Activated CD4-positive, CD25-positive, alpha-beta regulatory T cell (primary cell): Measurements from ENCODE around the gene TTPAL.

ENCODE experiments used
- DNase-seq, 4 experiments: peaks; one replicate each; lab custom pipeline; 2025; lab: John Stamatoyannopoulos, UW

TTPAL gene

DNA sequence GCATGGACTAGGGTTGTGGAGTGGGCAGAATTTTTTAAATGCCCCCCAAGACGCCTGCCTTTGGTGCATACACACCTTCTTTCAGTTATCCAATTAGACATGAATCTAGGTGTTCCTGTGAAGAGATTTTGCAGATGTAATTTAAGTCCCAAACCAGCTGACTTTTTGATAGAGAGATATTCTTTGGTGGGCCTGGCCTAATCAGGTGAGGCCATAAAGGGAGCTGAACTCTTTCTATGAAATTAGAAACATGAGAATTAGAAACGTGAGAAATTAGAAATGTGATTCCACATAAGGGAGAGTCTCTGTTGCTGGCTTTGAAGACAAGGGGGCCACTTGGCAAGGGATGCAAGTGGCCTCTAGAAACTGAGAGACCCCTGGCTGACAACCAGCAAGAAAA is 36.4 kb upstream of the TTPAL start:
- no peak for DNase-seq

DNA sequence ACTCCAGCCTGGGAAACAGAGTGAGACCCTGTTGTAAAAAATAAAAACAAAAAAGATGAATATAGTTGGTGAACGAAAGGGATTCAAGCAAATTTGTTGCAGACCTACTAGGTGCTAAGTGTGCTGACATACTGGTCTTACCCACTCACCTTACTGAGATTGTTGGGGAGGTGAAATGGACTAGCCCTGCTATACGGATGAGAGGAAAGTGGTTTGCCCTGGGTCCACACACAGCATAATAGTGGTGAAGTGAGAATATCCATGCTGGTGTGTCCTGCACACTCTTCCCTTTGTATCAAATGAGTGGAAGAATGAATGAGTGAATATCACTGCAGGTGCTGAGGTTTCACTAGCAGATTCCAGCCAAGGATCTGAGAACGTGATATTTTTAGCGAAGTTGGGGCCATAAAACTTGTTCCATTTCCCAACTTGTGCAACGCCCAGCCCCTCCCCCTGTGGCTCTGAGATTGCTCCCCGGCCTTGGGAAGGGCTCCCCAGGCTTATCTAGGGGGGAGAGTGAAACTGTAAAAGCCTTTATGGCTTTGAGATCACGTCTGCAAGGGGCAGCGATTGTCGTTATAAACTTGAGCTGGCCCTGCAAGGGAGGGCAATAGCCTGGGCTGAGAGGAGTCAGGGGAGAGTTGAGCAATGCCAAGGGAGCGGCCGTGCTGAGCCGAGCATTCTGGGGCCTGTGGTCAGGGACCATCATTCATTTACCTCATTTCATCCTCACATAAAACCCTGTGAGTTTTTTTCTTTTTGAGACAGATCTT is 33.2 kb upstream of the TTPAL start:
- no peak for DNase-seq

DNA sequence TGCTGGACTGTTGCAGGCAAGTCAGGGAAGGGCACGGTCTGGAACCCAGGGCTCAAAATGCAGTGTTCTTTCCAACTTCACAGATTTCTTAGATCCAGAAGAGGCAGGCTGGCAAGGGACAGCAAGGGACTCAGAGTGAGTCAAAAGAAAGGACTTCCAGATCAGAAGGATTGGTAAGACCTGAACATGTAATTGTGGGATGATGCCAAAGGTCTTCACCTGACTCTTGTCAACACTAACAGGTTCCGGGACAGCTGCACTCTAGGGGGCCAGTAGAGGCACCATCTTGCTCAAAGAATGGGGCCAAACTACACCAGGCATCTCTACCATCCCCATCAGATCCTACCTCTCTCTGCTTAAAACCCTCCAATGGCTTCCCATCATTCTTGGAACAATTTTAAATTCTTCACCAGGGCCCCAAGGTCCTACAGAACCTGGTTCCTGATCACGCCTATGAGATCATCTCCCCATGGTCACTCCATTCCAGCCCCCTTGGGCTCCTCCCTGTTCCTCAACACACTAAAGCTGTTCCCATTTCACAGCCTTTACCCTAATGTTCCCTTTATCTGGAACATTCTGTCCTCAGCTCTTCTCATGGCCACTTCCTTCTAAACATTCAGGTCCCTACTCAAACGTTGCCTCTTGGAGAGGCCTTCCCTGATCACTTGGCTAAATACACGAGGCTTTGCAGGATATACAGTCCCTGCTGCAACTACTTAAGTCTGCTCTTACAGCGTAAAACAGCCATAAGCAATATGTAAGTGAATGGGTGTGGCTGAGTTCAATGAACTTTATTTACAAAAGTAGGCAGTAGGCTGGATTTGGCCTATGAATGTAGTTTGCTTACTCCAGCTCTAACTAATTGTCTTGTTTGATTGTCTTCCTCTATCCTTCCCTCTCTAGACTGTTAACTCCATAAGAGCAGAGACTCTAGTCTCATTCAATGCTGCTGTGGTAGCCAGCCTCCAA is 29.6 kb upstream of the TTPAL start:
- no peak for DNase-seq

DNA sequence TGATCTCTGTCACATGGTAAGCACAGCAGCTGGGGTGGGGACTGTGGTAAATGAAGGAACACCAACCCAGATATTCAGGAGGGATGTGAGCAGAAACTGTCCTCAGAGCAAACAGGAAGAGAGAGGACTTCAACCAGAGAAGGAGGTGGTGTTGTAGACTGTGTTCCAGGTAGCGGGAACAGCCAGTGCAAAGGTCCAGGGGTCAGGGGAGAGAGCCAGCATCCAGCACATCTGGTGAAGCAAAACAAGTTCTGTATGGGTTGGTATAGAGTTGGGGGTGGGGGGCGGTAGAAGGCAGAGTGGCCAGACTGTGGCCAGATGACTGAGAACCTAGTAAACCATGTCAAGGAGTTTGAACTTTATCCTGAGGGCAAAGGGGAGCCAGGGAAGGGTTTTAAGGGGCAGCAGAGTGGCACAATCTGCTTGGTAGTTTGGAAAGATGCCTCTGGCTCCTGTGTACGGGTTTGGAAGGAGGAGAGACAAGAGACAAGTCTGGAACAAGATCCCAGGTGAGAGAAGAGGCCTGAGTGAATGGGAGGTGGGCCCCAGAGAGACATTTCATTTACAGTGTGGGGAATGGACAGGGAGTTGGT is 27.8 kb upstream of the TTPAL start:
- no peak for DNase-seq

DNA sequence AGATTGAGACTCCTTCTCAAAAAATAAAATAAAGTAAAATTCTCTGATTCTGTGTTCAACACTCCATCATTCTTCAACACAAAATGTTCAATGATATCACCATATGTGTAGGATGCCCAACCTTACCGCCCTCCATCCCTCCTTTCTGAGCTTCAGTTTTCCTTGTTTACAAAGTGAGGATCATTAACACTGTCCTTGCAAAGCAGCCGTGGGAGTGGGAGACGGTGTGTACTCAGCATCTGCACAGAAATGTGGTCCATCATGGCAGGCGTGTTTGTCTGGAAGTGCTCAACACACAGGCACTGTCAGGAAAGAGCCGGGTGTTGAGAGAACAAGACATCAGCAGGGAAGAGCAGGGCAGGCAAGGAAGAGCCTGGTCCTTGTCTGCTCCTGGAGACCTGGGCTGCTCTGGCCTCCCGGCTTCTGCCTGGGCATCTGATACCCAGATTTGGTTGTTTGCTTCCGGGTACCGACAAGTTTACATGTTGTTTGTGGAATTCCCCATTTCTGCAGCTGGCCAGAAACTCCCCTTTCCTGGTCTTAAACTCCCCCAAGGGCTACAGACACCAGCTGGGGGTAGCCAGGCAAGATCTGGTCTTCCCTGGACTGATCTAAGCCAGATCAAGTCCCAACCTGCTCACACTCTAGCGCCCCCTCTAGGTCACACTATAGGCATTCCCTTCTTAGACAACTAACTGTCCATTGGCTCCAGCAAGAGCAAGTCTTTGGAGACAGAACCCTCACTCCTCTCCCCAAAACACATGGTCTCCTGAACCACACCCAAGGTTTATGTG is 26.7 kb upstream of the TTPAL start:
- no peak for DNase-seq

DNA sequence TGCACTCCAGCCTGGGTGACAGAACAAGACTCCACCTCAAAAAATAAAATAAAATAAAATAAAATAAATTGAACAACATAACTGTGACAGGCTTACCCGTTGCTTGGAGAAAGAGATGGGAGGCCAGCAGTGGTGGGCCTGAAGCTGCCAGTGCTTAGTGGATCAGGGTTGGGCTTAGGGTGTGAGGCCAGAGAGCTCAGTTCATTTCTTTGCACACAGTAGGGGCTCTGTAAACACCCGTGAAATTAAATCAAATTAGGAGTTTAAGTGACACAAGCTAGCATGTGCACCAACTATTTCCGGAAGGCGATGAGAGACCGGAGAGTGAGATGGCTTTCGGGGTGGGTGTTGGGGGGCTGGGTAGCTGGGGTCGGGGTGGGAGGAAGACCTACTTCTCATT is 25.8 kb upstream of the TTPAL start:
- no peak for DNase-seq

DNA sequence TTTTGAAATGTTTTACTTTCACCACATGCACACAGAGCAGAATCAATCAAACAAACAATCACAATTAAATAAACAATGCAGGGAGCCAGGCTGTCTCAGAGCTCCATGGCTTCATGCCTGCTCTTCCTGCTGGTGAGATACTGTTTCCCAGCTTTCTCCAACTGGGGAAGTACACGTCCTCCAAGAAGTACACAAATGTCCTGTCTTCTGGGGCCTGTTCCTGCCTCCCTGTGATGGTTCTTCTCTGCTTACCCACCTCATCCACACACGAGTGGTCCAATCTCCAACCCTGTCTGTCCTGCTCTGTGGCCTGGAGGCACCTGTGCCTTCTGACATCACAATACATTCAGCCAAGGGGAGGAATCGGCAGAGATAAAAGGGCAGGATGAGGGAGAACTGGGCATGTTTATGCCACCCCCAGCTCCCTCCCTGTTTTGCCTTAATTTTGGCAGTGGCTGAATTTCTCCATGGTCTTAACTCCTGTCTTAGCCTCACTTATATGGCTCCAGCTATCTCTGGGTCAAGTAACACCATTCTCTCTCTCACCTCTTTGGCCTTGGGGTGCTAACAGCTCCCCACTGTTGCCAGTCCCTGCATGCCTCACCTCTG is 25.3 kb upstream of the TTPAL start:
- DNase-seq = no peak

DNA sequence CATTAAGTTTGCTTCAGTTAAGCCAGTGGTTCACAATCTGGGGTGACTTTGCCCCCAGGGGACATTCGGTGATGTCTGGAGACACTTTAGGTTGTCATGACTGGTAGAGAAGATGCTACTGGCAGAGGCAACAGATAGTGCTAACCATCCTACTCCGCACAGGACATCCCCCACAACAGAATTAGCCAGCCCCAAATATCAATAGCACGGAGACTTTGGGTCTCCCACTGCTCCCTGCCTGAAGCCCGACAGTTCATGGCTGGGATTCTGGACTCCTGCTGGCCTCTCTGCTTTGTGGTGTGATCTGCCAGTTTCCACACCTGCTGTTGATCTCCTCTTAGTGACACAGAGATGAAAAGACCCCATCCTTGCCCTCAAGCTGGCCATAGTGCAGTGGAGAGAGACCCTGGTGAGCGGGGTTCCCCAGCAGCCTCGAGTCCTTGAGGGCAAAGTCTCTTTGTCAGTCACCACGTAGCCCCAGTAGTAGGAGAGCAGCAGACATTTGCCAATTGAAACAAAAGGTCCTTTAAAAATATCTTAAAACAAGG is 24.7 kb upstream of the TTPAL start:
- no peak for DNase-seq

DNA sequence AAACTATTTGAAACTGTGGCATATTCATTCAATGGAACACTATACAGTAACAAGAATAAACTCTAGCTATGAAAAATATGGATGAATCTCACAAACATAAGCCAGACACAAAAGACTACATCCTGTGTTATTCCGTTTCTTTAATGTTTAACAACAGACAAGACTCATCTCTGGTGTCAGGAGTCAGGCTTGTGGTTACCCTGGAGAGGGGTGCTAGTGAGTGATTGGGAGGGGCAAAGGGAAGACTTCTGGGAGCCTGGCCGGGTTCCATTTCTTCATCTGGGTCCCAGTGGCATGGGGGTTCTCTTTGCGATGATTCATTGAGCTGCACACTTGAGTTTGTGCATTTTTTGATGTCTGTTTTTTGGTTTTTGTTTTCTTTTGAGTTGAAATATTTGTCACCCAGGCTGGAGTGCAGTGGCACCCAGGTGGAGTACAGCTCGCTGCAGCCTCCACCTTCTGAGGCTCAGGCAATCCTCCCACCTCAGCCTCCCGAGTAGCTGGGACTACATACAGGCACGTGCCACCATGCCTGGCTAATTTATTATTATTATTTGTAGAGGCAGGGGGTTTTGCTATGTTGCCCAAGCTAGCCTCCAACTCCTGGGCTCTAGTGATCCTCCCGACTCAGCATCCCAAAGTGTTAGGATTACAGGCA is 21.2 kb upstream of the TTPAL start:
- DNase-seq = no peak

DNA sequence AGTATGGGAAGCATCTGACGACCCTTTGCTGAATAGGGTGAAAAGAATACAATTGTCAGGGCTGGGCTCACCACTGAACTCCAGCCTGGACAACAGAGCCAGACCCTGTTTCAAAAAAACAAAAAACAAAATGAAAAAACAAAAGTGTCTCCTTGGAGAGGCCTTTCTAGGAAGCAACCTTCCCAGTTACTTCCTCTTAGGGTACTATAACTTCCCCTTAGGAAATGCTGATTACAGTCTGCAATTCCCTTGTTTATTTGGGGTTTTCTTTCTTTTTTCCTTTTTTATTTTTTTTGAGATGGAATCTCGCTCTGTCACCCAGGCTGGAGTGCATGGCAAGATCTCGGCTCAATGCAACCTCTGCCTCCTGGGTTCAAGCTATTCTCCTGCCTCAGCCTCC is 20.5 kb upstream of the TTPAL start:
- DNase-seq = no peak

DNA sequence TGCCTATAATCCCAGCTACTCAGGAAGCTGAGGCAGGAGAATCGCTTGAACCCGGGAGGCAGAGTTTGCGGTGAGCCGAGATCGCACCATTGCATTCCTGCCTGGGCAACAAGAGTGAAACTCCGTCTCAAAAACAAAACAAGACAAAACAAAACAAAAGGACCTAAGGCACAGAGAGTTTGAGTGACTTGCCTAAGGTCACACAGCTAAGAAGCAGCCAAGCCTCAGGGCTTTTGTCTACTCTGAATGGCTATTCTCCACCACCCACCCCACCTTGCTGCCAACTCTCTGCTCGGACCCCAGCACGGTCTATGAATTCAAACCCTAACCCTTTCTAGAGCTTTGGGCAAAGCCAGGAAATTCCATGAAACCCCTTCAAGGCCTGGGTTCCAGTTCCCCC is 19.1 kb upstream of the TTPAL start:
- no peak for DNase-seq

DNA sequence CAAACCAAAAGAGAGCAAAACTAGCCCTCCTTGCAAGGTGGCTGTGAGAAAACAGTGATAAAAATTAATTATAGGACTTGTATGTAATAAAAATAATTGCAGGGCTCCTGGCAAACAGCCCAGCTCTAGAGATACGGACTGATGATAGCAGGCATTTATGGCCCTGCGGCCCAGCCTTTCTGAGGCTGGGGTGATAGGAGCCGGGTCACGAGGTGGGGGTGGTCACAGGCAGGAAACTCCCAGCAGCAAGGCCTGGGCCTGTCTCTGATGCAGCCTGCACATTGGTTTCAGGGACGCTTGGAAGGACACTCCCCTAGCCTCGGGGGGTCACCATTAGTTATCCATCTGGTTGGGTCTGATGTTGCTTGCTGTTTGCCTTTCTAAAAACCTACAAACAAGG is 18.7 kb upstream of the TTPAL start:
- DNase-seq = no peak

DNA sequence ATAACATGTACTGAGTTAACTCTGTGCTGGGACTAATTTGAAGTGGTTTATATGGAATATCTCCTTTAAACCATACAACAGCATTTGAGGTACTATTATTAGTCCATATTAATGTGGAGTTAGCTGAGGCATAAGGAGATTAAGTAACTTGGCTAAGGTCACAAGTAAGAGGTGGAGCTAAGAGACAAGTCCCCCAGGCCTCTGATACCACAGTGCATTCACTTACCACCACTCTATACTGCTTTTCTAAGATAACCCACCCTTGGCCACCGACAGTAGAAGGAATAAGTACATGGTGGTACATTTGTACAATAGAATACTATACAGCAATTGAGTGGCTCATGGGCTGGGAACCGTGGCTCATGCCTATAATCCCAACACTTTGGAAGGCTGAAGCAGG is 16.4 kb upstream of the TTPAL start:
- no peak for DNase-seq

DNA sequence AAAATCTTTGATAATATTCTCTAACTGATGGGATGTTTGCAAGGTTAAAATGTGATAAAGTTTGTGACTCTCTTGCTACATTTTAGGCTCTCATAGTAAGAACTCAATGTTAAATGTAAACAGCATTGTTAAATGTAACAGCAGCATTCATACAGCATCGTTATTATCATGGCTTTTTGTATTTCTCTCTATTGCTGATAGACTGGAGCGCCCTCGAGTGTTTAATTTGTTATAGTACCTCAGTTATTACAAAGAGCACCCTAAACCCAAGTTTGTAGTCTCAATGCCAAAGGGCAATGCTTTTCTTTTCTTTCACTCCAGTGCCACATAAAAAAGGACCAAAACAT is 14.9 kb upstream of the TTPAL start:
- DNase-seq = no peak

DNA sequence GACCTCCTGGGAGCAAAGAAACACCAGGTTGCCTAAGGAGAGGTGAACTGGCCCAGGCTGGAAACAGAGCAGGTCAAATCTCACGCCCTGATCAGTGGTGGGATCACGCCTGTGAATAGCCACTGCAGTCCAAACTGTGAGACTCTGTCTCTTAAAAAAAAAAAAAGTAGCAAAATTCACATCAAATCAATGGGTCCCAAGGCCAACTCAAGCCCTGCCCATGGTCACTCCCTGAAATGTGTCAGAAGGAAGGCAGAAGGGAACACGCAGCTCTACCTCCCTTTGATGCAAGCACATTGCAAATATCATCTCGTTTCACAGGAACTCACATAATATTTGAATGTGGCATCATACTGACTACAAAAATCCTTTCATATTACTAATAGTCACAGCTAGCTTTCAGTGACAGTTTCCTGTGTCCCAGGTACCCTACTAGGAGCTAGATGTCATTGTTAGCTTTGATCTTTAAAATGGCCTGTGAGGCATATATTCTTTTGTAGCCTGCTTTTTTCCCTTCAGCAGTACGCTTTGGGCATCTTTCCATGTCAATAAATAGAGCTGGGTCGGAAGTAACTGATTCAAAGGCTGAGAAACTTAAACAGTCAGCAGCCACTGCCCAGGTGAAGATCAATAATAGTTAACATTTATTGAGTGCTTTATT is 14.4 kb upstream of the TTPAL start:
- no peak for DNase-seq

DNA sequence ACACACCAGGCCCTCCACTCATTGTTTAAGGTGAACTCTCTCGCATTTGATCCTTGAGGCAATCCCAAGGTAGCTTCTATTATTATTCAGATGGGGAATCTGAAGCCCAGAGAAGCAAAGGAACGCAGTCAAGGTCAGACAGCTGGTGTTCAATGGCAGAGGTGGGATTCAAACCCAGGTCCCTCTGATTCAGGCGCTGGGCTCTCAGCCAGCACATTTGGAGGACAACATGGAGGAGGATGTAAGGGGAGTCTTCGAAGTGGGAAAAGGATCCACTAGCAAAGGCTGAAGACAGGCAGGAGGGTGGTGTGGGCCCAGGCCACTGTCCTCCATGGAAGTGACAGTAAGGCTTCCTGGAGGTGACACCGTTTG is 13.9 kb upstream of the TTPAL start:
- DNase-seq = no peak

DNA sequence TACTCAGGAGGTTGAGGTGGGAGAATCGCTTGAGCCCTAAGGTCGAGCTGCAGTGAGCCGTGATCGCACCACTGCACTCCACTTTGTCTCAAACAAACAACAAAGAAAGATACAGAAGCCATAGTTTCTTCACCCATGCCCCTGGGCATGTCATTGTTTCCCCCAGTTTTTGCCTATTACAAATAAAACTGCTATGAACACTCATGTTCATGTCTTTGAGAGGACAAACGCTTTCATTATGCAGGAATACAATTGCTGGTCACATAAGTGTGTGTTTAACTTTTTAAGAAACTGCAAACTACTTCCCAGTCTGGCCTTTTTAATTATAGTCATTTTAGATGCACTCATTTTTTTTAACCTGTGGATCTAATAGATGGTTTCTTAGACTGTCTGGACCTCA is 12.2 kb upstream of the TTPAL start:
- no peak for DNase-seq

DNA sequence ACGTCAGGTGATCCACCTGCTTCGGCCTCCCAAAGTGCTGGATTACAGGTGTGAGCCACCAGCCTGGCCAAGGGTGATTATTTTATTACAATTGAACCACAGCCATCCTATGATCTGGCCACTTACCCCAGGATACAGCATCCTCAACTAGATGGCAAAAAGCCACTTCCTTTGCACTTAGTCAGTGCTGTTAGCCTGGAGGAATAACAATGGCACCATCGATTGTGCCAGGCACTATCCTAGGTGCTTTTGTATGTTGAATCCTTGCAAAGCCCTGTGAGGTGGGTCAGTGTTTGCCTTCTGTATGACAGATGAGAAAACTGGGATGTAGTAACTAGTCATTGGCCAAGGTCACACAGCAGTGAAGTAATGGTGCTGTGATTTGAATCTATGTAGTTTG is 11.2 kb upstream of the TTPAL start:
- no peak for DNase-seq

DNA sequence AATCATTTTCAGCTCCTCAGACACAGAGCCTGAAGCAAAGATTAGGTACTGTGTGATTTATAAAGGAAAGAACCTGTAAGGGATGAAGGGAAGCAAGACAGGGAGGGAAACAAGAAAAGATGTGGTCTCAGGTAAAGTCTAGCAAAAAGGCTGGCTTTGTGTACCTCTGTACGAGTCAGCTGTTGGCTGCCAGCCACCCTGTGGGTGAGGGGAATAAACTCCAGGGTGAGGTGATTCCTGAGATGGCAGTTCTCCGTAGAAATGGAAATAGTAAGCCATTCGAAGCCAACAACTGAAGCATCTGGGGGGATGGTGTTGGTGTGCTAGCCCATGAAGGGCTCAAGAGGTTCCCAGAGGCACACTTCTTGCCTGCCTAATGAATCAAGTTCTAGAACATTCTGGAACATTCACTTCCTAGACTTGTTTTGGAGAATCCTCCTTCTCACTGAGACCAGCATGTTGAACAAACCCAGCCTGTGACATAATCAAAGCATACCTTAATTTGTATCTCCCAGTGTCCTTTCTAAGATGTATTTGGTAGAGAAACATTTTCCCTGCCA is 10.6 kb upstream of the TTPAL start:
- no peak for DNase-seq

DNA sequence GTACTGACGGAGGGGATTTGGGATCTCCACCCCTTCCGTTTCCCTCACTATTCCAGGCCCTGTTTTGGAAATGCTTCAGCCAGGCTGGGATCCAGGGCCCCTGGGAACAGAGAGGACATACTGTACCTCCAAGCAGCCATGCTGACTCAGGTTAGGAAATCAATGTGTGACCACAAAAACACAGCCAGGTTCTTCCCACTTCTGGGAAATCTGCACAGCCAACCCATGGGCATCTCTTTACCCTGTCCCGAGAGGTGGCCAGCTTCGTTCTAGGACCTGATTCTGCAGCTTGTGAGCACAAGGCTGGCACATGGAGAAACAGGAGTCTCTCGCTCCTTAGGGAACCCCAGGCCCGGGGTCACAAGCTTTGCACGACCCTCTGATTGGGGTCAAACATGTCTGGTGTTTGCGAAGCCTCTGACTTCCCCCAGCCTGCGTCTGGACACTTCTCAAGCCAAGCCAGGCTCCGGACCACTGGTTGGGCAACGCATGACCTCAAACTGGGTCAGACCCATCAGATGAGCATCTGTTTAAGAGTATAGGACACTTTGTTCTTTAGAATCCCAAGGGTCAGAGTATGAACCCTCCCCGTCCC is 8.3 kb upstream of the TTPAL start:
- DNase-seq = no peak
